ENCODE results near the gene KLHL35. TPM values are rescaled to one million over a fixed set of nuclear protein-coding genes. Genes with fewer than 3 reads are reported as not detected.

KLHL35 gene
- total and polyA plus RNA-seq, 2 experiments from 2014 or later: 2.2 to 3.4 TPM

DNA sequence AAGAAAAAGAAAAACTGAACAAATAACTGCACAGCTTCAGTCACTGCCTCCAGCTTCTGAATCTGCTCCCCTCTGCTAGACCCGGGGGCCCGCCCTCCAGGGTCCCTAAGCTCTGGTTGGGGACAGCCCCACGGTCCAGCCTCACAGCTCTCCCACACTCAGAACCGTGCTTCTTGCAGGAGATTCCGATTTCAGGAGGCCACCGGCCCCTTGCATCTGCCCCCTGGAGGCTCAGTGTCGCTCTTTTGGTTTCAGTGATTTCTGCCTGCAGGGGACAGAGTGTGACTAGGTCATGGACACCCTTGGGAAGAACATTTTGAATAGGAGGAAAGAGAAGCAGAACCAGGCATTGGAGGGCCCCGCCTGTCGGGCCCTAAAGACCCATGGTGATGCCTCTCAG, 56.8 kb downstream of the KLHL35 start:
- no peak for DNase-seq (ENCODE audit: low read depth in 1 of 2, low spot score in 1 of 2)
- no peaks in the 10 kb centered on the region for H3K4me1 ChIP-seq (ENCODE audit: low read depth)
- TF ChIP-seq, protein P1, sequence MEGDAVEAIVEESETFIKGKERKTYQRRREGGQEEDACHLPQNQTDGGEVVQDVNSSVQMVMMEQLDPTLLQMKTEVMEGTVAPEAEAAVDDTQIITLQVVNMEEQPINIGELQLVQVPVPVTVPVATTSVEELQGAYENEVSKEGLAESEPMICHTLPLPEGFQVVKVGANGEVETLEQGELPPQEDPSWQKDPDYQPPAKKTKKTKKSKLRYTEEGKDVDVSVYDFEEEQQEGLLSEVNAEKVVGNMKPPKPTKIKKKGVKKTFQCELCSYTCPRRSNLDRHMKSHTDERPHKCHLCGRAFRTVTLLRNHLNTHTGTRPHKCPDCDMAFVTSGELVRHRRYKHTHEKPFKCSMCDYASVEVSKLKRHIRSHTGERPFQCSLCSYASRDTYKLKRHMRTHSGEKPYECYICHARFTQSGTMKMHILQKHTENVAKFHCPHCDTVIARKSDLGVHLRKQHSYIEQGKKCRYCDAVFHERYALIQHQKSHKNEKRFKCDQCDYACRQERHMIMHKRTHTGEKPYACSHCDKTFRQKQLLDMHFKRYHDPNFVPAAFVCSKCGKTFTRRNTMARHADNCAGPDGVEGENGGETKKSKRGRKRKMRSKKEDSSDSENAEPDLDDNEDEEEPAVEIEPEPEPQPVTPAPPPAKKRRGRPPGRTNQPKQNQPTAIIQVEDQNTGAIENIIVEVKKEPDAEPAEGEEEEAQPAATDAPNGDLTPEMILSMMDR (IDR thresholded peaks at IDR 0.05; ENCODE audit: low read depth, low read length): peak; percentile 11
- no peaks in the 10 kb centered on the region for H3K36me3 ChIP-seq
- H3K27ac ChIP-seq: no peak overlapping the region
- no peak overlapping the region for H3K4me3 ChIP-seq
- H3K27me3 ChIP-seq: peaks cover 2% of the 10 kb centered on the region
- H3K9me3 ChIP-seq (ENCODE audit: low read depth): no peaks in the 10 kb centered on the region

DNA sequence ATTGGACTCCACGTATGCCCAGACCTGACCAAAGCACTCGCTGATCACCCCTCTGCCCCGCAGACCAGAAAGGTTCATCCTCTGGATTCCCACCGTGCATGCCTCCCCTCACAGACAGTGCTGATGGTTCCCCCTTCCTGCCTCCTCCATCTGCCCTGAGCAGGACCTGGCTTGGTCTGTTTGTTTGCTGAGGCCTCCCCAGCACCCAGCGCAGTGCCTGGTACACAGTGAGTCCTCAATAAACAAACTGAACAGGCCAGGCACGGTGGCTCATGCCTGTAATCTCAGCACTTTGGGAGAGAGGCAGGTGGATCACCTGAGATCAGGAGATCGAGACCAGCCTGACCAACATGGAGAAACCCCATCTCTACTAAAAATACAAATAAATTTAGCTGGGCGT, 57.4 kb downstream of the KLHL35 start:
- no peak for DNase-seq (ENCODE audit: low read depth in 1 of 2, low spot score in 1 of 2)
- TF ChIP-seq, protein P1 (IDR thresholded peaks at IDR 0.05; ENCODE audit: low read depth, low read length): no peak
- no peaks in the 10 kb centered on the region for H3K36me3 ChIP-seq
- H3K4me3 ChIP-seq: no peak overlapping the region
- no peaks in the 10 kb centered on the region for H3K4me1 ChIP-seq (ENCODE audit: low read depth)
- H3K27me3 ChIP-seq: peaks cover 2% of the 10 kb centered on the region
- no peak overlapping the region for H3K27ac ChIP-seq
- no peaks in the 10 kb centered on the region for H3K9me3 ChIP-seq (ENCODE audit: low read depth)

DNA sequence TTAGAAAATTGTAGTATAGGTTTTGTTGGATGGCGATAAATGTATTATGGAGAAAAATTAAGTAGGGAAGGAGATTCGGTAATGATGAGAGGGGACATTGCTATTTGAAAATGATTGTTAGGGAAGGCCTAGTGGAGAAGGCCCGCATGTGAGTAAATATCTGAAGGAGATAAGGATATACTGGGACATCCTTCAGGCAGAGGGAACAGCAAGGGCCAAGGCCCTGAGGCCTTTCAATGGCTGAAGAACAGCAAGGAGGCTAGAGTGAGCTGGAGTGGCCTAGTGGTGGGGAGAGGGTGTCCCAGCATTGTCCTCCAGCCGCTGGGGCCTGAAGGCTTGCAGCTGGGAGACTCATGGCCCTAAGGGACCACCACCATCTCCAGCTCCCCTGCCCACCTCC, 58.4 kb downstream of the KLHL35 start:
- no peaks in the 10 kb centered on the region for H3K36me3 ChIP-seq
- H3K9me3 ChIP-seq (ENCODE audit: low read depth): no peaks in the 10 kb centered on the region
- no peaks in the 10 kb centered on the region for H3K4me1 ChIP-seq (ENCODE audit: low read depth)
- no peak overlapping the region for H3K4me3 ChIP-seq
- TF ChIP-seq, protein P1 (IDR thresholded peaks at IDR 0.05; ENCODE audit: low read depth, low read length): no peak
- no peak for DNase-seq (ENCODE audit: low read depth in 1 of 2, low spot score in 1 of 2)
- no peak overlapping the region for H3K27ac ChIP-seq
- peaks cover 2% of the 10 kb centered on the region for H3K27me3 ChIP-seq

DNA sequence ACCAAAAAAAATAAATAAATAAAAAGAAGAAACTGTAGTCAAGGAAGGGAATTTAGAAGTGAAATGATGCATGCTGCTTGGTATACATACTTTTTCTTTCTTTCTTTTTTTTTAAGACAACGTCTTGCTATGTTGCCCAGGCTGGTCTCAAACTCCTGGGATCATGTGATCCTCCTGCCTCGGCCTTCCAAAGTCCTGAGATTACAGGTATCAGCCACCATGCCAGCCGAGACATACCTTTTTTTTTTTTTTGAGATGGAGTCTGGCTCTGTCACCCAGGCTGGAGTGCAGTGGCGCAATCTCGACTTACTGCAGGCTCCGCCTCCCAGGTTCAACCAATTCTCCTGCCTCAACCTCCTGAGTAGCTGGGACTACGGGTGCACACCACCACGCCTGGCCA, 59.8 kb downstream of the KLHL35 start:
- H3K4me1 ChIP-seq (ENCODE audit: low read depth): no peaks in the 10 kb centered on the region
- no peak overlapping the region for H3K4me3 ChIP-seq
- no peak overlapping the region for H3K27ac ChIP-seq
- H3K27me3 ChIP-seq: peaks cover 2% of the 10 kb centered on the region
- no peak for DNase-seq (ENCODE audit: low read depth in 1 of 2, low spot score in 1 of 2)
- TF ChIP-seq, protein P1 (IDR thresholded peaks at IDR 0.05; ENCODE audit: low read depth, low read length): no peak
- no peaks in the 10 kb centered on the region for H3K9me3 ChIP-seq (ENCODE audit: low read depth)
- H3K36me3 ChIP-seq: no peaks in the 10 kb centered on the region

Other genes starting within 250 kb of the KLHL35 start
- gene TPBGL, start 192.4 kb downstream of the KLHL35 start, total RNA-seq: 0.18 and 0.21 TPM in 2 replicates
- 0.07 and 0.56 TPM in 2 replicates for gene TPBGL, start 192.4 kb downstream of the KLHL35 start, polyA plus RNA-seq
- 8.7 and 10.7 TPM in 2 replicates for gene ARRB1, start 81.5 kb downstream of the KLHL35 start, total RNA-seq
- gene ARRB1, start 81.5 kb downstream of the KLHL35 start, polyA plus RNA-seq: 4.5 and 8.3 TPM in 2 replicates
- 781 and 951 TPM in 2 replicates for gene RPS3, start 33.7 kb downstream of the KLHL35 start, total RNA-seq
- gene RPS3, start 33.7 kb downstream of the KLHL35 start, polyA plus RNA-seq: 974 and 1,206 TPM in 2 replicates
- gene GDPD5, start 92.7 kb upstream of the KLHL35 start, total RNA-seq: 5.8 and 19.4 TPM in 2 replicates
- gene GDPD5, start 92.7 kb upstream of the KLHL35 start, polyA plus RNA-seq: 6.6 and 16.6 TPM in 2 replicates
- 955 and 1,181 TPM in 2 replicates for gene SERPINH1, start 129.1 kb upstream of the KLHL35 start, total RNA-seq
- 441 and 444 TPM in 2 replicates for gene SERPINH1, start 129.1 kb upstream of the KLHL35 start, polyA plus RNA-seq
- gene MAP6, start 235.8 kb upstream of the KLHL35 start, total RNA-seq: 2.9 and 3.8 TPM in 2 replicates
- gene MAP6, start 235.8 kb upstream of the KLHL35 start, polyA plus RNA-seq: 2.7 and 5.6 TPM in 2 replicates